ENCODE data around the gene TMEM184B.

The TMEM184B gene

DNA sequence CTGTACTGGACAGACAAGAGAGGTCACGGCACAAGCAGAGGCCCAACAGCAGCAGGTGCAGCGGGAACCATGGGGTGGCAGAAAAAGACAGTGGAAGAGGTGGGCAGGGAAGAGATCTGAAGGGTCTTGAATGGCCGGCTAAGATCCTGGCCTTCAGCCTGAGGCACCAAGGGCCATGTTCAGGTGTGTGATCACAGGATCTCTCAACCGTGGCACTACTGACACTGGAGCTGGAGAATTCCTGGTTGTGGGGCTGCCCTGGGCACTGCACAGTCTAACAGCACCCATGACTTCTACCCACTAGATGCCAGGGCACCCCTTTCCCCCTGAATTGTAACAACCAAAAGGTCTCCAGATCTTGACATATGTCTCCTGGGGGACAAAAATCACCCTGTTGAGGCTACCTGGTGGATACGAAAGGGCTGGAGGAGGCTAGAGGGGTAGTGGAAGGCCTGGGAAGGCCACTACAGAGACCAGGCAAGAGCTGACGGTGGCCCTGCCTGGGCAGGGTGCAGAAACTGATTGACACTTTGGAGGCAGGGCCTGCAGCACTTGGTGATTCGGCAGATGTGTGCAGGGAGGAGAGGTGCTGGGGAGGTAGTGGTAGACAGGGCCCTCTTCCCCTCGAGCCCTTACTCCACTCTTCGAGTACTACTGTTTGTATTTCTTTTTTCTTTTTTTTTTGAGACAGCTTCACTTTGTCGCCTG, 36.1 kb upstream of the TMEM184B start:
- no peak for DNase-seq (ENCODE audit: low read depth)

DNA sequence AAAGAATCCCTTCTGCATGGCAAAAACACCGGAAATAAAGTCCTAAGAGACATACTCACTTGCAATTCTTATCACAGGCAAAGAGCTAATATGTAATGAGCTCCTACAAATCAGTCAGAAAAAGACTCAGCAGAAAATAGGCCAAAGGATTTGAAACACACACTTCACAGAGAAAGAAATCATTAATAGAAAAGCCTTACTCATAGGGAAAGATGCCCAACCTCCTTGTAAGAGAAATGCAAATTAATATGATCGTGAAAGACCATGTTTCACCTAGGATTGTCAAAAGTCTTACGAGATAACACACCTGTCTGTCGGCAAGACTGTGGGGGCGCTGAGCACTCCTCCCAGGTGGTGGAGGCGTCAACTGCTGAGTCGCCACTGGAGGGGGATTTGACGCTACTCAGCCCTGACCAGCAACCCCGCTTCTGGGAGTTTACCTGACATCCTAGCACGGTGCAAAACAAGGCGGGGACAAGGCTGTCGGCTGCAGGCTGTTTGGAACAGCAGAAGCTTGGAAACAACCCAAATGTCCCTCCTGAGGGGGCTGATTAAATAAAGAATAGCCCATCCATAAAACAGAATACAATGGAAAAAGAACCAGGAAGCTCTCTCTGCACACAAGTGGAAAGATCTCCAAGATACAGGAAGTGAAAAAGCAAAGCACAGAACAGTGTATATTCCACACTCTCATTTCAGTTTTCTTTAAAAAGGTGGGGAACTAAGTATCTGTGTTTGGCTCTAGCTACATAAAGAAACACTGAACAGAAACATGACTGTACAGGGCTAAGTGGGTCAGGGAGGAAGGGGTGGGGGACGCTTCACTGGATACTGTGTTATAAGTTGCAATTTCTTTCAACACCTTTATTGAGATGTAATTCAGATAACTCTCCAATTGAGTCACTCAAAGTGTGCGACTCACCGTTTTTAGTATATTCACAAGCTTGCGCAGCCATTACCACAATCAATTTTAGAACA, 33.0 kb upstream of the TMEM184B start:
- no peak for DNase-seq (ENCODE audit: low read depth)

DNA sequence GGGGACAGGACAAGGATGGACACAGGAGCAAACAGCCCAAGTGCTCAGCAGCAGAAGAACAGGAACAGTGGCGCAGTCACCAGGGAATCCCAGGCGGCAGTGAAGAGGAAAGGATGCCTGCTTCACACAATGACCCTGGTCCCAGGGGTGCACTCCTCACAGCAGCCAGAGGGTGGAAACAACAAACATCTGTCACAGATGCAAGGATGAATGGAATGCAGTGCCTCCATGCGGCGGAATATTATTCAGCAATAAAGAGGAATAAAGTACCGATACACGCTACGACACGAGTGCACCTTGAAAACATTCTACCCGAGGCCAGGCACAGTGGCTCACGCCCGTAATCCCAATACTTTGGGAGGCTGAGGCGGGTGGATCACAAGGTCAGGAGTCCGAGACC, 31.7 kb upstream of the TMEM184B start:
- no peak for DNase-seq (ENCODE audit: low read depth)

DNA sequence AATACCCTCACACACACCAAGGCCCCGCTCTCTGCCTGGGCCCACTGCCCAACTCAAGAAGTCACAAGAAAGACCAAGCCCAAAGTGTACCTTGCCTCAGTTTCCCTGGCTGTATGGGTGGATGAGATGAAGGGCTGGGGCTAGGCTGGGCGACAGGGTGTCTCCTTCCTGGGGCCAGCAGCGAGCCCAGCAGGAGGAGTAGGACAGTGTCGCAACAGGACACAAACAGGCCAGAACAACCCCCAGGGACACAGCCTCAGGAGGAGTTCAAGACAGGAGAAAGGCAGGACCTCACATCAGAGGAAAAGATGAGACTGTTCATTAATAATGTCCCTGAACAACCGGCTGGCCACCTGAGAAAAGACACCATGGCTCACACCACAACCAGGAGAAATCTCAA, 31.2 kb upstream of the TMEM184B start:
- DNase-seq (ENCODE audit: low read depth), result no peak

GRCh38 chr22:38302906-38303305, 30.1 kb upstream of the TMEM184B start:
- no peak for DNase-seq (ENCODE audit: low read depth)

DNA sequence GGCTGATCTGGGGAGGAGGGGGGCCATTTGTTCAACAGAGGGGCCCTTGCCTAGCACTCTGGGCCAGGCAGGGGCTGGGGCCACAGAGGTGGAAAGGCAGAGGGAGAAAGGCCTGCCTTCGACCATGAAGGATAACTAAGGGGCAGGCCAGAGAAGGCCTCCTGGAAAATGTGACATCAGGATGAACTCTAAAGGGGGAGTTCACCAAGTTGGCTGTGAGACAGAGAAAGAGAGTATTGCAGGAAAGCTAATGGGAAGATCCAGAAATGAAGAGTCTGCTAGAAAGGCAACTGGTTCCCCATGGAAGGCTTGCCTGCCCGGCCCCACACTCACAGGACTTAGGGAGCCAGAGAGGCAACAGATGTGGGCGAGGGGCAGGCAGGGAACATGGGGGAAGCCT, 28.1 kb upstream of the TMEM184B start:
- DNase-seq (ENCODE audit: low read depth), result no peak

GRCh38 chr22:38300197-38300945, 27.6 kb upstream of the TMEM184B start:
- DNase-seq (ENCODE audit: low read depth), result no peak

- DNase-seq (ENCODE audit: low read depth), result no peak
Measured at GRCh38 chr22:38299770-38300102, 26.9 kb upstream of the TMEM184B start.

DNA sequence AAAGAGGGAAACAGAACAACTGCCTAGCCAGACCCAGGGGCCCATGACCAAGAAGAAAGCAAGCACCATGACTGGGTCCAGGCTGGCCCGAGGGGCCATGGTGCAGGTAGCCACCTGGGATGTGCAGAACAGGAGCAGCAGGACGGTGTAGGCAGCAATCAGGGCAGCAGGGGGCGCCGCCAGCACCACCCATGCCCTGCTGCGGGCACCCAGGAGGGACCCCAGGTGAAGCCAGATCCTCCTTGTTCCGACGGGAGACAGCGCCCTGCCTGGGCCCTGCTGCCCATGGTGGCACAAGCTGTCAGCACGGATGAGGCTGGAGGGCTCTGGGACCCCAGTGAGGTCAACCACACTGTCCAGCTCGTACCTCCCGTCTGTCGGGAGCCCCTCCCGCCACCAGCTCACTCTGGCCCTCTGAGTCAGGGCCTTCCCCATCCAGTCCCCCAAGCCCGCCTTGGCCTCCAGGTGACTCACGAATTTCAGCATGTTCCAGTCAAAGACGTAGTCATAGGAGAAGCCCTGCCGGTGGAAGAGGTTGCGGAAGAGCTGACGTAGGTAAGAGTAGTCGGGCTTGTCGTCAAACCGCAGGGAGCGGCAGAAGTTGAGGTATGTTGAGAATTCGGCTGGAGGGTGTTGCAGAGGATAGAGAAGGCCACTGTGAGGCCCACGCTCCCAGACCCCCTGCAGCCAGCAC, 25.6 kb upstream of the TMEM184B start:
- DNase-seq (ENCODE audit: low read depth), result no peak

DNA sequence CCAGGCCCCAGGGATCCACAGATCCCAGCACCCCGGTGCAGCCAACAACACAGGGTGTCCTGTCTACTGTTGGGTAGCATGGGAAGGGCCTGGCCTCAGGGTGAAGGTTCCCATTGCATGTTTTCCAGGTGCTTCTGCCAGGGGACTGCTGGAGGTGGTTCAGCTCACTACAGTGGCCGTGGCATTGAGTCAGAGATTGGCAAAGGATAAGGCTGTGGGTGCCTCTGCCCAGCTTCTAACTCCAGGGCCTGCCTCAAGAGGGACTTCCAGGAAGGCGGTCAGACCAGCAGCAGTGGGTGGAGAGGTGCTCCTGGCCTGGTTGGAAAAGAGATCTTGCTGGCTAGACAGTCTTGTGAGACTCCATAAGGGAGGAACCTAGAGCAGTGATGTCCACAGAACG, 23.6 kb upstream of the TMEM184B start:
- no peak for DNase-seq (ENCODE audit: low read depth)

DNA sequence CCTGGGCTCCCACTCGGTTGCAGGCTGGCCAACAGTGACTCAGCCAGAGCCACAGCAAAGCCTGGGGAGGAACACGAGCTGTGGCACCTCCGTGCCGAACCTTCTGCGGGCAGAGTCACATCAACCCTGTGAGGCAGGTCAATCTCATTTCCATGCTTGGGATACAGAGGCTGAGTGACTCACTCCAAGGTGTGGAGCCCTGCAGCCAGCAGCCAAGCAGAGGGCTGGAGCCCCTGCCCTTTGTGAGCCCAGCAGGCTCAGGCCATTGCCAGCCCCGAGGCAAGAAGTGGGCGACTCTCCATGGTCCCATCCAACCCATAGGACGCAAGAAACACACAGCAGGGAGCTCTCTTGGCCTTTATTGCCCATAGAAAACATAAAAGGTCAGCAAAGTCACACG, 23.1 kb upstream of the TMEM184B start:
- DNase-seq (ENCODE audit: low read depth), result no peak

GRCh38 chr22:38295339-38295738, 22.5 kb upstream of the TMEM184B start:
- no peak for DNase-seq (ENCODE audit: low read depth)

DNA sequence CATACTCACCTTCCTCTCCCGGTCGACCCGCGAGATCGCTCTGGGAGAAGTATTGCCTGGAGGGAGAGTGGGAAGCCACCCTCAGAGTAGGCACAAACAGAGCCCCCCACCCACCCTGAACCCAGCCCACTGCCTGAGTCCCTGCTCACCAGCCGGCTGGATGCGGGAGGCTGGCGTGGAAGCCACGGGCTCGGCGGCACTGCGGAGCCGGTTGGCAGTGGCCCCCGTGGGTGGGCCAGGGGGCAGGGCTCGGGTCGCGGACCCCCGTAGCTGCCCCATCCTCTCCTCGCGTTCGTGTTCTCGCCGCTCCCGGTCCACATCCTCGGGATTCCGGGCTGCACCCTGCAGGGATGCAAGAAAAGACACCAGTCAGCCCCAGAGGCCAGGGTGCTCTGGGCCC, 21.4 kb upstream of the TMEM184B start:
- DNase-seq (ENCODE audit: low read depth), result no peak

GRCh38 chr22:38292694-38293093, 19.9 kb upstream of the TMEM184B start:
- no peak for DNase-seq (ENCODE audit: low read depth)

DNA sequence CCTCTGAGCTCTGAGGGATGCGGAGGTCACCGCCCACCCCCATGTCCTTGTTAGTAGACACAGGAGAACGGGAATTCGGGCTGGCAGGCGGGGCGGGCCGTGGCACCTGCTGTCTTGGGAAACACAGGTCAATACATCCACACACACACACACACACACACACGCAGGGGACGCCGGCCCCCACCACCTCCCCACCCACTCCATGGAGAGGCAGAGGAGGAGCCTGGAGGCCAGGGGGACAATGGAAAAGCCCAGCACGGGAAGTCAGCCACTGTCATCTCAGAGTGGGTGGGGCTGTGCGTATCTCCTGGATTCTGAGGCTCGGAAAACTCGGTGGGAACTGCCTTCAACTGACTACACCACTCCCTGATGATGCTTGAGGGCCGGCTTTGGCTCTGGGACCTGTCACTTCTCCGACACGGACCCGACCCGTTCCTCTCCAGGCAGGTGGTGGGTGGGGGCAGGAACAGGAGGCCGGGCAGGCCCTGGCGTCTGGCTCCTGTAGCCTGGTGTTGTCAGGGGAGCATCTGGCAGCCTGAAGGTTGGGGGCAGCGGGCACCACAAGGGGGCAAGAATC, 18.5 kb upstream of the TMEM184B start:
- DNase-seq (ENCODE audit: low read depth), result no peak

- DNase-seq (ENCODE audit: low read depth), result no peak
Measured at GRCh38 chr22:38290347-38290746, 17.5 kb upstream of the TMEM184B start.

DNA sequence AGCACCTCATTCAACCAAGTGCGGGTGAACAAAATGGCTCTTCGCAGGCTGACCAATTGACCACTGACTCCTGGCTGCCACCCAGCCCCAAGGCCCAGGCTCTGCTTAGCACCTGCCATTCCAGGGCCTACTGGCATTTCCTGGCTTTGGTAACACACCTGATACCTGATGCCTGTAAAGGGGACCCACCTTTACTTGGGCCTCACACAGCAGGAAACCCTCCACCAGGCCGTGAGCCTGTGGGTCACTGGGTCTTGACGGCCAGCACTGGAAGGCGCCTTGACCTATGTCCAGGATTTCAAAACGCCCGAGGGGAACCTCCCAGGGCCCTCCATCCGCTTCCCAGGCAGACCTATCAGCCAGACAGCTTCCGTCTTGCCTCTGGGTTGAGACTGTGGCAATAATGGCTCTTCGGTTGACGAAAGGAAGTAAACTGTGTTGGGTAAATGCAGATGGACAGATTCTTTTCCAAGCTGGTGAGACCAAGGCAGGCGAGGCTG, 16.8 kb upstream of the TMEM184B start:
- DNase-seq (ENCODE audit: low read depth), result no peak

DNA sequence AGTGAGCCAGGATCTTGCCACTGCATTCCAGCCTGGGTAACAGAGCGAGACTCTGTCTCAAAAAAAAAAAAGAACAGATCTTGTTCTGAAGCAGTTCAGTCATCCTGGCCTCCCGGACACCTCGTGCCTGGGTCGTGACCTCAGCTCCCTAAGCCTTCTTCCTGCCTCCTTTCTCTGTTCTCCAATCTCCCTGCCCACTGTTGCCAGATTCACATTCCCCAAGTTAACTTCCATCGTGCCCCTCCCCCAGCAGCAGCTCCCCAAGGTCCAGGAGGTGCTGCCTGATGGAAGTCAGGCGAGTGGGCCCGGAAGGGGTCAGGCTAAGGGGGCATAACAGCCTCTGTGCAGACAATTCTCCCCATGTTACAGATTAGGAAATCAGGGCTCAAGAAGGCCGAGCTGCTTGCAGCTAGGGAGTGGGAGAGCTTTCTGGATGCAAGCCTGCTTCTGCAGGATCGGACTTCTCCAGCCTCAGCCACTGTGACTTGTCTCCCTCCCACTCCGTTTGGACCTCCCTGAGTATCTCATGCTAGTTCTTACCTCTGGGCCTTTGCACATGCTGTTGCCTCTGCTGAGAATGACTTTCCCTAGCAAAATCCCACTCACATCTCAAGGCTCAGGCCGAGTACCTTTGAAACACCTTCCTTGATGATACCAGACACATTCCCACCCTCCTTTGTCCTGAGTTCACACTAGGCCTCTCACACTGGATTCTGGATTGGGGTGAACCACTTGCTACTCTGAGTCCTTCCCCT, 14.3 kb upstream of the TMEM184B start:
- no peak for DNase-seq (ENCODE audit: low read depth)

DNA sequence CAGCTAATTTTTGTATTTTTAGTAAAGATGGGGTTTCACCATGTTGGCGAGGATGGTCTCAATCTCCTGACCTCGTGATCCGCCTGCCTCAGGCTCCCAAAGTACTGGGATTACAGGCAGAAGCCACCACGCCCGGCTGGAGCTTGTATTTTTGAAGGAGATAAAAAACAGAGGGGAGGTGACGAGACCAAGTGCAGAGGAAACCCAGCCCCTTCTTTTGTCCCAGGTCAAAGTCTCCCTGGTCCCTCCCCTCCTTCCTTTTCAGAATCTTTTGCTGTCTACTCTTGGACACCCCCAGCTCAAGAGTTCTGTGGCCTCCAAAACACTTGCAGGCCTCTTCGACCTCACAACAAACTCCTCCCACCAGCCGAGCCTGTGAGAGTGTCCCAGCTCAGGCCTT, 12.2 kb upstream of the TMEM184B start:
- no peak for DNase-seq (ENCODE audit: low read depth)

DNA sequence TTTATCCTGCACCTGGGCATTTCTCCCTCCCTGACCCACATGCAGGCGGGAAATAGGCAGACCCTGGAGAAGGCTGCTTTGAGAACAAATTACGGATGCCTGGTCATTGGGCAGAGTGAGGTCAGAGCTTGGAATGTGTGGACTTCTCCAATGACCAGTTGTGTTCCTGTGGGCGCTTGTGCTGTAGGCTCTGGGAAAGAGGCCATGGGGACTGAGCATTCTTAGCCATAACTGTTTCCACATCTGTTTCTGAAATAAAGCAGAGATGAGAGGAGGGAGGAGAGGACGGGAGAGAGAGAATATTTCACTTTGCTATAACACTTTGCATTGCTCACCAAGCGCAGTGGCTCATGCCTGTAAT, 11.2 kb upstream of the TMEM184B start:
- no peak for DNase-seq (ENCODE audit: low read depth)

DNA sequence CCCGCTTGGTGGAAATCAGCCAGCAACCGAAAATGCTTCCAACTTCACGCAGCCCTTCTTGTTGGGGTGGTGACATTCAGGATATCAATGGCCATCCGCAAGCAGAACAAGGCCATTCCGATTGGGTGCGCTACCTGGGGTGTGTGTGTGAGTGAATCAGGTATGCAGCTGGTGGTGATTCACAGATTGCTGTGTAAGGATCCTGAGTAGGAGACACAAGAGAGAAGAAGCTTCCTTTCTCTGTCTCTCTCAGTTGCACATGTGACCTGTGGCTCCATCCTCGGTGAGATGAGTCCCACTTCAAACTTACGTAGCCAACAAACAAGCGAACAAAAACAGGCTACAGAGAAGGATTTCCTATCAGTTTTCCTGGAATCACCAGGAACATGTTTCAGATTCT, 9.6 kb upstream of the TMEM184B start:
- no peak for DNase-seq (ENCODE audit: low read depth)
